ENCODE data around the gene TRMT61A. TPM values are rescaled to one million over a fixed set of nuclear protein-coding genes. Genes with fewer than 3 reads are reported as not detected.
A peak's percentile ranks its signal among the peaks of the same experiment; 100 is the strongest.

TRMT61A gene
- total RNA-seq, 1 donor = 8.2 TPM

GRCh38 chr14:103519837-103520212 lies 9.2 kb upstream of the TRMT61A start:
- TF ChIP-seq CTCF (IDR thresholded peaks at IDR 0.05; ENCODE audit: insufficient read depth, low read depth, low read length) = no peak
- DNase-seq (ENCODE audit: low read depth) = no peak
- no peak overlapping the region for H3K4me3 ChIP-seq (ENCODE audit: low read depth, low read length)

- no peak overlapping the region for H3K4me3 ChIP-seq (ENCODE audit: low read depth, low read length)
- no peak for TF ChIP-seq CTCF (IDR thresholded peaks at IDR 0.05; ENCODE audit: insufficient read depth, low read depth, low read length)
- no peak for DNase-seq (ENCODE audit: low read depth)
Measured at GRCh38 chr14:103520269-103520656, 8.7 kb upstream of the TRMT61A start.

- TF ChIP-seq CTCF (IDR thresholded peaks at IDR 0.05; ENCODE audit: insufficient read depth, low read depth, low read length) = peak; percentile 54
- H3K4me3 ChIP-seq (ENCODE audit: low read depth, low read length) = peak overlapping the region; percentile 60
- DNase-seq (ENCODE audit: low read depth) = peak; percentile 67
Measured at GRCh38 chr14:103520657-103521437, 8.1 kb upstream of the TRMT61A start.

GRCh38 chr14:103521438-103521950 lies 7.5 kb upstream of the TRMT61A start:
- H3K4me3 ChIP-seq (ENCODE audit: low read depth, low read length) = peak overlapping the region; percentile 60
- DNase-seq (ENCODE audit: low read depth) = no peak
- no peak for TF ChIP-seq CTCF (IDR thresholded peaks at IDR 0.05; ENCODE audit: insufficient read depth, low read depth, low read length)

- TF ChIP-seq CTCF (IDR thresholded peaks at IDR 0.05; ENCODE audit: insufficient read depth, low read depth, low read length) = no peak
- peak overlapping the region; percentile 60 for H3K4me3 ChIP-seq (ENCODE audit: low read depth, low read length)
- no peak for DNase-seq (ENCODE audit: low read depth)
Measured at GRCh38 chr14:103521951-103522563, 6.9 kb upstream of the TRMT61A start.

- peak within 1 kb of the TSS; percentile 60 for H3K4me3 ChIP-seq (ENCODE audit: low read depth, low read length)
- TF ChIP-seq CTCF (IDR thresholded peaks at IDR 0.05; ENCODE audit: insufficient read depth, low read depth, low read length) = no peak
- DNase-seq (ENCODE audit: low read depth) = peak; percentile 56
Measured at GRCh38 chr14:103522649-103523574, 6.1 kb upstream of the TRMT61A start, which contains the start of gene CKB. Gene CKB, minus strand, starts transcription at chr14:103522830. Its CDS starts 337 bp downstream, at chr14:103522493.

All from fibroblast of villous mesenchyme (primary cell).